SK-N-MC (cell line): Measurements from ENCODE around the gene MAP1LC3B.

ENCODE experiments used
- EZH2 ChIP-seq: fragments of 200-600 bp; sonication (generic); IDR thresholded peaks from one replicate; pipeline ENCODE4 v1.6.1; 2017; ENCODE audit warnings: antibody characterized with exemption
- FOXP2 ChIP-seq: optimal IDR thresholded peaks from 2 replicates; pipeline ENCODE3; 2011; ENCODE audit warnings: mild to moderate bottlenecking, moderate library complexity; ENCODE audit not compliant: insufficient read depth; ENCODE audit errors: extremely low read length, control extremely low read depth
- POLR2AphosphoS5 ChIP-seq: IDR thresholded peaks from 2 replicates; pipeline ENCODE4 v1.6.1; 2012; ENCODE audit warnings: mild to moderate bottlenecking, low read depth, low read length, borderline replicate concordance

DNA sequence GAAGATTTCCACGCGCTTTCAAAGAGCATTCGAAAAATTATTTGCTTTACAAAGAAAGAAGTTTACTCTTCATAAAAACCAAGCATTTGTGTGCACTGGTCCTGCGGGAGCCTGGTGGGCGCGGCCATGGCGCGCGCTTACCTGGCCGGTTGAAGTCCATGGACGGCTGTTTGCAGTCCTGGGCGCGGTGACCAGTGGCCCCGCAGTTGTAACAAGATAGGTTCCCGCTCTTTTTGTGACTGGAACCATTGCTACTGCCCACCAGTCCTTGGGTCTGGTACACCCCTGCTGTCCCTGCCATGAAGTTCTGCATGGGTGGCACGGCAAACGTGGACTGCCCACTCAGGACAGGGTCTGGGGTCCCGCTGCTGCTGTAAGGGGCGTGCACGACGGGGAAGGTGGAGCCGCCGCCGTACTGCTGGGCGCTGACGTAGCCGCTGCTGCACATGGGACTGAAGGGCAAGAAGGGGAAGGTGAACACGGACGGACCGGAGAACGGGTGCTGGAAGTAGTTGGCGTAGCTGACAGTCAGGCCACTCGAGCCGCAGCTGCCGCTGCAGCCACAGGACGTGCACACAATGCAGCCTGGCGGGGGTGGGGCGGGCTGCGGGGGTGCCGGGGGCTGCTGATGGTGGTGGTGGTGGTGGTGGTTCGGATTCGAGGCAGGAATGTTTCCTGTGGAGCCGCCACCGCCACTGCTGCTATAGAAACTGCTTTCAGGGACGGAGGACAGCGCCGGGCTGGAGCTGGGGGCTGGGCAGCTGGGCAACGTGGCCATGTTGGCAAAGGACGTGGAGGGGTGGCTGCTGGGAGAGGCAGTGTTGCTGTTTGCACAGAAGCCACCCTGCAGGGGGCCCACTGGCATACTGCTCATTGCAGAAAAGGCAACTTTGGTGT lies 19.5 kb downstream of the MAP1LC3B start:
- no peak for TF ChIP-seq POLR2AphosphoS5
- no peak for TF ChIP-seq EZH2
- no peak for TF ChIP-seq FOXP2
